Prostate gland (tissue), 2 donors: ENCODE data around the gene C16orf86. TPM values are rescaled to one million over a fixed set of nuclear protein-coding genes. Genes with fewer than 3 reads are reported as not detected.
A peak's percentile ranks its signal among the peaks of the same experiment; 100 is the strongest.

Experiments used
- DNase-seq: peaks from one replicate; pipeline ENCODE4 v3.0.0-alpha.2; 2019; ENCODE audit warnings: low spot score
- H3K27ac ChIP-seq, 2 donors: fragments of 200-600 bp; sonication (generic); 2 replicates each; pipeline ENCODE4 v1.5.1; 2017 to 2019
- H3K27me3 ChIP-seq: fragments of 200-600 bp; sonication (generic); replicated peaks from 2 replicates; pipeline ENCODE4 v1.5.1; 2019; ENCODE audit not compliant: insufficient read depth
- H3K36me3 ChIP-seq, 2 donors: fragments of 200-600 bp; sonication (generic); 1 replicate in 1 of 2; 2 replicates in 1 of 2; pipeline versions ENCODE4 v1.5.1 to v1.8.1; 2017 to 2019
- H3K4me1 ChIP-seq: fragments of 200-600 bp; sonication (generic); replicated peaks from 2 replicates; pipeline ENCODE4 v1.5.1; 2019
- H3K4me3 ChIP-seq, 2 donors: fragments of 200-600 bp; sonication (generic); 2 replicates each; pipeline ENCODE4 v1.5.1; 2017 to 2019
- H3K9me3 ChIP-seq: fragments of 200-600 bp; sonication (generic); 2 replicates; pipeline ENCODE4 v1.5.1; 2017
- CTCF ChIP-seq, 4 experiments: fragments of 200-600 bp in 2 of 4; fragments of 450-650 bp in 2 of 4; sonication (generic) in 2 of 4; IDR thresholded peaks; 1 replicate in 3 of 4; 2 replicates in 1 of 4; pipeline ENCODE4 v1.5.1; 2016 to 2019; ENCODE audit warnings: antibody characterized with exemption in 4 of 4, mild to moderate bottlenecking in 2 of 4, moderate library complexity in 2 of 4
- POLR2A ChIP-seq: fragments of 450-650 bp; IDR thresholded peaks from one replicate; pipeline ENCODE4 v1.6.1; 2016; ENCODE audit warnings: antibody characterized with exemption, mild to moderate bottlenecking
- POLR2AphosphoS5 ChIP-seq: sonication (generic); formaldehyde crosslinking; IDR thresholded peaks from one replicate; pipeline ENCODE4 v1.6.1; 2017; ENCODE audit warnings: antibody characterized with exemption
- WGBS: methylation state at CpG from one replicate; pipeline ENCODE4 v1.1.5; 2018; 5-methylcytosine and 5-hydroxymethylcytosine counted together
- intact Hi-C: fragments of 100-400 bp; cut with DNase I; formaldehyde crosslinking; loops from one replicate; pipeline ENCODE4 v1.14.2; 2022
- total RNA-seq, 2 donors: library from RNA; depleted of rRNA; stranded (reverse); fragments of >200 nt; gene quantifications; one replicate each; pipeline ENCODE4 v1.1.0, GENCODE V29; 2016

Gene C16orf86
- total RNA-seq, 2 donors from 2014 or later = 10.0 to 18.3 TPM

- Histone ChIP-seq H3K9me3 (no peaks in the 10 kb centered on the region), H3K4me3 (peak overlapping the region; percentile 67 to 85), H3K36me3 (no peaks in the 10 kb centered on the region), H3K4me1 (peaks cover 11% of the 10 kb centered on the region), H3K27ac (peak overlapping the region; percentile 79 to 81), H3K27me3 (no peaks in the 10 kb centered on the region)
- intact Hi-C loops = loop anchor here (10.0 kb wide), 1 partner anchor 141 kb away; the partner anchor contains the start of gene RIPOR1
- no peak for DNase-seq
- TF ChIP-seq CTCF (IDR thresholded peaks at IDR 0.05) (no peak), POLR2A (no peak), POLR2AphosphoS5 (no peak)
- WGBS = under 1% methylated on average over 45 of the region's 46 CpGs
Measured at GRCh38 chr16:67666032-67666551, 522 bp upstream of the C16orf86 start.

- H3K4me1 ChIP-seq = peaks cover 7% of the 10 kb centered on the region
- DNase-seq = no peak
- H3K27me3 ChIP-seq = no peaks in the 10 kb centered on the region
- peak overlapping the region; percentile 67 to 85 for H3K4me3 ChIP-seq
- H3K9me3 ChIP-seq = no peaks in the 10 kb centered on the region
- H3K36me3 ChIP-seq = no peaks in the 10 kb centered on the region
- intact Hi-C loops = loop anchor here (1.0 to 10.0 kb wide), 2 partner anchors 104 to 143 kb away; partner anchors contain the start of gene RIPOR1
- TF ChIP-seq POLR2A (no peak), POLR2AphosphoS5 (no peak), CTCF (IDR thresholded peaks at IDR 0.05) (no peak)
- WGBS = 50% methylated on average over 10 of the region's 10 CpGs
- H3K27ac ChIP-seq = peak overlapping the region; percentile 79 to 81
Measured at GRCh38 chr16:67667453-67667816, 821 bp downstream of the C16orf86 start.

GRCh38 chr16:67667817-67668494 lies 1.3 kb downstream of the C16orf86 start:
- intact Hi-C loops = loop anchor here (1.0 to 10.0 kb wide), 2 partner anchors 105 to 143 kb away; partner anchors contain the start of gene RIPOR1
- no peaks in the 10 kb centered on the region for H3K27me3 ChIP-seq
- peak overlapping the region; percentile 67 to 85 for H3K4me3 ChIP-seq
- no peaks in the 10 kb centered on the region for H3K36me3 ChIP-seq
- 19% methylated on average over 16 of the region's 18 CpGs for WGBS
- H3K4me1 ChIP-seq = peaks cover 7% of the 10 kb centered on the region
- DNase-seq = peak; percentile 86
- TF ChIP-seq POLR2A = no peak
- TF ChIP-seq CTCF (IDR thresholded peaks at IDR 0.05) = peak; percentile 52 to 97 (median 87)
- peak; percentile 87 for TF ChIP-seq POLR2AphosphoS5
- no peaks in the 10 kb centered on the region for H3K9me3 ChIP-seq
- peak overlapping the region; percentile 79 to 81 for H3K27ac ChIP-seq

GRCh38 chr16:67668495-67669157 lies 2.0 kb downstream of the C16orf86 start:
- Histone ChIP-seq H3K9me3 (no peaks in the 10 kb centered on the region), H3K4me3 (no peak overlapping the region), H3K4me1 (peaks cover 13% of the 10 kb centered on the region), H3K36me3 (no peaks in the 10 kb centered on the region), H3K27ac (peak overlapping the region in 1 of 2 donors; percentile 79), H3K27me3 (no peaks in the 10 kb centered on the region)
- DNase-seq = no peak
- intact Hi-C loops = loop anchor here (10.0 kb wide), 1 partner anchor 144 kb away; the partner anchor contains the start of gene RIPOR1
- WGBS = 83% methylated on average over 6 of the region's 6 CpGs
- TF ChIP-seq CTCF (IDR thresholded peaks at IDR 0.05) = no peak
- TF ChIP-seq POLR2AphosphoS5 = no peak
- no peak for TF ChIP-seq POLR2A
